Fibroblast of skin of back (primary cell): Measurements from ENCODE around the gene TM9SF2. TPM values are rescaled to one million over a fixed set of nuclear protein-coding genes. Genes with fewer than 3 reads are reported as not detected.
"Not testable (repeated sequence)": the region's sequence is repeated elsewhere in the genome, so short reads cannot be mapped to it uniquely, and the experiment has no call there.

Experiments used
- DNase-seq: peaks from one replicate; pipeline ENCODE4 v3.0.0-alpha.2; 2013
- polyA plus RNA-seq, 2 experiments: library from polyadenylated mRNA; unstranded; fragments of 120-200 nt; gene quantifications; one replicate each; pipeline ENCODE4 v1.2.1, GENCODE V29; 2013; ENCODE audit not compliant: insufficient read length in 2 of 2

TM9SF2 gene
- polyA plus RNA-seq (2013, experiment 1 of 2; ENCODE audit: insufficient read length) = 88.6 TPM
- polyA plus RNA-seq (2013, experiment 2 of 2; ENCODE audit: insufficient read length) = 85.5 TPM

- DNase-seq = peak; percentile 97
Measured at GRCh38 chr13:99501184-99501847, at the start of gene TM9SF2. TSS of gene TM9SF2 (plus strand) at chr13:99501472. CDS start at chr13:99501607, 135 bp downstream.

GRCh38 chr13:99454518-99455183, 46.6 kb upstream of the TM9SF2 start:
- DNase-seq = no peak

- DNase-seq = no peak
Measured at GRCh38 chr13:99459099-99459850, 42.0 kb upstream of the TM9SF2 start.

GRCh38 chr13:99460802-99461201, 40.5 kb upstream of the TM9SF2 start:
- not testable (repeated sequence) for DNase-seq

- DNase-seq = no peak
Measured at GRCh38 chr13:99463646-99464397, 37.5 kb upstream of the TM9SF2 start.

- DNase-seq = peak; percentile 57
Measured at GRCh38 chr13:99464441-99464949, 36.8 kb upstream of the TM9SF2 start.

GRCh38 chr13:99465454-99465853, 35.8 kb upstream of the TM9SF2 start:
- DNase-seq = no peak

GRCh38 chr13:99467764-99468163, 33.5 kb upstream of the TM9SF2 start:
- DNase-seq = peak; percentile 86

GRCh38 chr13:99469041-99469440, 32.2 kb upstream of the TM9SF2 start:
- DNase-seq = no peak

- no peak for DNase-seq
Measured at GRCh38 chr13:99470027-99470426, 31.2 kb upstream of the TM9SF2 start.

GRCh38 chr13:99471221-99472121, 29.8 kb upstream of the TM9SF2 start:
- DNase-seq = peak; percentile 25

- no peak for DNase-seq
Measured at GRCh38 chr13:99472122-99472440, 29.2 kb upstream of the TM9SF2 start.

GRCh38 chr13:99473515-99473914, 27.8 kb upstream of the TM9SF2 start:
- DNase-seq = no peak

- no peak for DNase-seq
Measured at GRCh38 chr13:99476648-99477047, 24.6 kb upstream of the TM9SF2 start.

- DNase-seq = no peak
Measured at GRCh38 chr13:99477493-99477892, 23.8 kb upstream of the TM9SF2 start.

GRCh38 chr13:99481366-99481765, 19.9 kb upstream of the TM9SF2 start:
- DNase-seq = no peak

- DNase-seq = no peak
Measured at GRCh38 chr13:99484473-99484872, 16.8 kb upstream of the TM9SF2 start.

- no peak for DNase-seq
Measured at GRCh38 chr13:99486996-99487395, 14.3 kb upstream of the TM9SF2 start.

GRCh38 chr13:99489028-99489427, 12.2 kb upstream of the TM9SF2 start:
- DNase-seq = no peak

GRCh38 chr13:99491750-99492149, 9.5 kb upstream of the TM9SF2 start:
- not testable (repeated sequence) for DNase-seq

GRCh38 chr13:99495466-99496183, 5.6 kb upstream of the TM9SF2 start:
- no peak for DNase-seq
